GM21825 (cell line): ENCODE results near the gene TSPAN1.

Source experiments
- ATAC-seq: cut with Tn5 transposase; IDR thresholded peaks from one replicate; pipeline ENCODE4 v1.9.1; 2021; ENCODE audit warnings: mild to moderate bottlenecking, moderate library complexity; ENCODE audit not compliant: unreplicated experiment

The TSPAN1 gene

GRCh38 chr1:46174448-46175231 lies at the start of gene TSPAN1:
Gene TSPAN1, plus strand, starts transcription at chr1:46175087. Its CDS starts 6,021 bp downstream, at chr1:46181108.
- no peak for ATAC-seq

GRCh38 chr1:46128344-46128743 lies 46.5 kb upstream of the TSPAN1 start:
- no peak for ATAC-seq

GRCh38 chr1:46130121-46130520 lies 44.8 kb upstream of the TSPAN1 start:
- ATAC-seq = no peak

- ATAC-seq = no peak
These were observed 44.3 kb upstream of the TSPAN1 start for GRCh38 chr1:46130606-46131005.

- no peak for ATAC-seq
These were observed 43.8 kb upstream of the TSPAN1 start for GRCh38 chr1:46131093-46131492.

GRCh38 chr1:46131712-46132528 lies 43.0 kb upstream of the TSPAN1 start:
- ATAC-seq = no peak

- peak; percentile 86 for ATAC-seq
These were observed 42.2 kb upstream of the TSPAN1 start, which contains the start of gene PIK3R3 for GRCh38 chr1:46132529-46133180. Gene PIK3R3, minus strand, starts transcription at chr1:46132629. Its CDS starts 677 bp downstream, at chr1:46131952.

- peak; percentile 42 for ATAC-seq
These were observed 41.7 kb upstream of the TSPAN1 start for GRCh38 chr1:46133181-46133658.

GRCh38 chr1:46133781-46134350 lies 41.0 kb upstream of the TSPAN1 start:
- ATAC-seq = no peak

GRCh38 chr1:46134660-46135331 lies 40.1 kb upstream of the TSPAN1 start:
- no peak for ATAC-seq

GRCh38 chr1:46136711-46137110 lies 38.2 kb upstream of the TSPAN1 start:
- ATAC-seq = no peak

GRCh38 chr1:46137916-46138315 lies 37.0 kb upstream of the TSPAN1 start:
- ATAC-seq = no peak

GRCh38 chr1:46148318-46148717 lies 26.6 kb upstream of the TSPAN1 start:
- no peak for ATAC-seq

GRCh38 chr1:46150085-46150484 lies 24.8 kb upstream of the TSPAN1 start:
- no peak for ATAC-seq

GRCh38 chr1:46152016-46152415 lies 22.9 kb upstream of the TSPAN1 start:
- ATAC-seq = no peak

GRCh38 chr1:46153228-46153627 lies 21.7 kb upstream of the TSPAN1 start:
- no peak for ATAC-seq

- no peak for ATAC-seq
These were observed 21.2 kb upstream of the TSPAN1 start for GRCh38 chr1:46153732-46154131.

- ATAC-seq = no peak
These were observed 17.0 kb upstream of the TSPAN1 start for GRCh38 chr1:46157916-46158311.

- peak; percentile 82 for ATAC-seq
These were observed 16.3 kb upstream of the TSPAN1 start for GRCh38 chr1:46158312-46159281.
